ENCODE results near the gene RPP38.

The RPP38 gene

DNA sequence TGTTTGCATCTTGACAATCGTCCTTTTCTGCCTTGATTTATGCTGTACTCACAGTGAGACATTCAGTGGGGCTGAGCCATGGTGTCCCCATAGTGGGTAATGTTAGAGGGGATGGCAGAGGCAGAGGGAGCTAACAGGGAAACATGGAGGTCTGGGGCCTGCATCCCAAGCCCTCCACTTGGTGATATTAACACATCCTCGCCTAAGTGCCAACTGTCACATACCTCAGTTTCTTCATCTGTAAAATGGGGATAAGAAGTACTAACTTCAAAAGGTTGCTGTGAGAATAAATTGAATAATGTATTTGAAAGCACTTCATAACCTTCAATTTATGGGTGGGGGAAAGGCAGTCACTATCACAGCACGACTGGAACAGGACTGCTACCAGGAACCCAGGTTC lies 27.8 kb downstream of the RPP38 start:
- no peak for DNase-seq (ENCODE audit: low read depth)
- TF ChIP-seq, protein P1, sequence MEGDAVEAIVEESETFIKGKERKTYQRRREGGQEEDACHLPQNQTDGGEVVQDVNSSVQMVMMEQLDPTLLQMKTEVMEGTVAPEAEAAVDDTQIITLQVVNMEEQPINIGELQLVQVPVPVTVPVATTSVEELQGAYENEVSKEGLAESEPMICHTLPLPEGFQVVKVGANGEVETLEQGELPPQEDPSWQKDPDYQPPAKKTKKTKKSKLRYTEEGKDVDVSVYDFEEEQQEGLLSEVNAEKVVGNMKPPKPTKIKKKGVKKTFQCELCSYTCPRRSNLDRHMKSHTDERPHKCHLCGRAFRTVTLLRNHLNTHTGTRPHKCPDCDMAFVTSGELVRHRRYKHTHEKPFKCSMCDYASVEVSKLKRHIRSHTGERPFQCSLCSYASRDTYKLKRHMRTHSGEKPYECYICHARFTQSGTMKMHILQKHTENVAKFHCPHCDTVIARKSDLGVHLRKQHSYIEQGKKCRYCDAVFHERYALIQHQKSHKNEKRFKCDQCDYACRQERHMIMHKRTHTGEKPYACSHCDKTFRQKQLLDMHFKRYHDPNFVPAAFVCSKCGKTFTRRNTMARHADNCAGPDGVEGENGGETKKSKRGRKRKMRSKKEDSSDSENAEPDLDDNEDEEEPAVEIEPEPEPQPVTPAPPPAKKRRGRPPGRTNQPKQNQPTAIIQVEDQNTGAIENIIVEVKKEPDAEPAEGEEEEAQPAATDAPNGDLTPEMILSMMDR (IDR thresholded peaks at IDR 0.05; ENCODE audit: control insufficient read depth, insufficient read depth, low read depth, low read length, missing control alignments): no peak
- no peak overlapping the region for H3K4me3 ChIP-seq (ENCODE audit: control insufficient read depth, low read depth, low read length)

DNA sequence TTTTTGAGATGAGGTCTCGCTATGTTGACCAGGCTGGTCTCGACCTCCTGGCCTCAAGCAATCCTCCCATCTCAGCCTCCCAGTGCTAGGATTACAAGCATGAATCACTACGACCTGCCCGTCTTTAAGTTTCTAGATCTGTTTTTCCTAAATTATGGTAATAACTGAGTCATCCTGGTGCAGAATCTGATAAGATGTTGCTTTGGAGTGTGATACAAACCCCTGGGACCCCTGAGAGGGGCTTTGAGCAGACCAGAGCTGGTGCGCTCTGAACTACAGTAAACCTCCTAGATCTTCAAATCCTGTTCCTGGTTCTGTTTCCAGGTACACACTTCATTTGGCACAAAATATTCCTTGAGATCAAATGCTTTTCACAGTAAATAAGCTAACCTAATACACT lies 34.2 kb downstream of the RPP38 start:
- TF ChIP-seq, protein P1 (IDR thresholded peaks at IDR 0.05; ENCODE audit: control insufficient read depth, insufficient read depth, low read depth, low read length, missing control alignments): no peak
- no peak overlapping the region for H3K4me3 ChIP-seq (ENCODE audit: control insufficient read depth, low read depth, low read length)
- no peak for DNase-seq (ENCODE audit: low read depth)

DNA sequence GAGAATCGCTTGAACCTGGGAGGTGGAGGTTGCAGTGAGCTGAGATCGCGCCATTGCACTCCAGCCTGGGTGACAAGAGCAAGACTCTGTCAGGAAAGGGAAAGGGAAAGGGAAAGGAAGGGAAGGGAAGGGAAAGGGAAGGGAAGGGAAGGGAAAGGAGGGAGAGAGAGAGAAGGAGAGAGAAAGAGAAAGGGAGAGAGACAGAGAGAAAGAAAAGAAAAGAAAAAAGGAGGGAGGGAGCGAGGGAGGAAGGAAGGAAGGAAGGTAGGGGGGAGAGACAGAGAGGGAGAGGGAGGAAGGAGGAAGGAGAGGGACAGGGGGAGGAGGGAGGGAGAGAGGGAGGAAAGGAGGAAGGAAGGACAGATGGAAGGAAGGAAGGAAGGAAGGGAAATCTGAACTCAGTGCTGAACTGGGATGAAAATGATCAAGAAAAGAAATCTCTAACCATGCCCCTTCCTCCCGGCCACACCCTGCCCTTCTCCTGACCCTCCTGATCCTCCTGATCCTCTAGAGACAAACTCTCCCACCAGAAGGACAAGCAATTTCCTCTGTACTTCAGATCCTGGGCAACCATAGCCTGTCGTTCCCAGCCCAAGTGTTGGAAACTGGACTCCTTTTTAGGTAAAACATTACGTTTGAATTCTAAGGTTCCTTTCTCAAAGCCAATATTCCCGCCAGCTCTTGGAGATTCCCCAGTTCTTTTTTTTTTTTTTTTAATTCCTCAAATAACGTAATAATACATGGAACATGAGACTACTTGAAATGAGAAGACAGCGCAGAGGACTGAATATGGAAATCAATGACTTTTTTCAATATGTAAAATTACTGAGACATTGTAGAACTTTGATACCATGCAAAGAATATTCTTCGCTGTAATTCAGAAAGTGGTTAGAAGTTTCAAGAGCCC lies 39.2 kb downstream of the RPP38 start:
- TF ChIP-seq, protein P1 (IDR thresholded peaks at IDR 0.05; ENCODE audit: control insufficient read depth, insufficient read depth, low read depth, low read length, missing control alignments): no peak
- no peak overlapping the region for H3K4me3 ChIP-seq (ENCODE audit: control insufficient read depth, low read depth, low read length)
- no peak for DNase-seq (ENCODE audit: low read depth)

DNA sequence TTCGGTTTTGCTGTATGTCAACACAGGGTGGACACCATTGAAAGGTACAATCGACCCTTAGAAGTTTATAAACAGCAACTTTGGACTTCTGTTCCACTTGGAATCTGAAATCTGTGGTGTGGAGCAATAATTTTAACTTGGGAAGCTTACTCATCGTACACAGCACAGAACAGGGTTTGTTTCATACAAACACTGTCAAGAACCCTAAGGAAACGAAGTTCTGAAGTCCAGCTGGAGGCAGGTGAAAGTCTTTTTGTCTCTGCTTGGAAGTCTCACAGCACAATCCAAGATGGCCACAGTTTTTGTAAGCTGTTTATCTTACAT lies 39.8 kb downstream of the RPP38 start:
- no peak for DNase-seq (ENCODE audit: low read depth)
- H3K4me3 ChIP-seq (ENCODE audit: control insufficient read depth, low read depth, low read length): no peak overlapping the region
- TF ChIP-seq, protein P1 (IDR thresholded peaks at IDR 0.05; ENCODE audit: control insufficient read depth, insufficient read depth, low read depth, low read length, missing control alignments): no peak

DNA sequence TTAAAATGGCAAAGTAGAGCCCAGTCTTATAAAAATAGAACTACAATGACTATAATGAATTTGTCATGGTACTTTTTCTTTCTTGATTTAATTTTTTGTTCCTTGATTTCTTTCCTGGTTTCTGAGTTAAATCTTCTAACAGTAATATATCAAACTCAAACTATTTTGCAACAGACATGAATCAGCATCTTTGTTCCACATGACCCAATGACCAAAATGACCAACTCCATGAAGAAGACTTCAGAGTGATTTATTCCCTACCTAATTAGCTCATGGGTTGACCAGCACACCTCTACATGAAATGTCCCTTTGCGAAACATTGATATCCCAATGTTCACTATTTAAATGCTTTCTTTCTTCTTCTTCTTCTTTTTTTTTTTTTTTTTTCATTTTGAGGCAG lies 40.5 kb downstream of the RPP38 start:
- TF ChIP-seq, protein P1 (IDR thresholded peaks at IDR 0.05; ENCODE audit: control insufficient read depth, insufficient read depth, low read depth, low read length, missing control alignments): no peak
- H3K4me3 ChIP-seq (ENCODE audit: control insufficient read depth, low read depth, low read length): no peak overlapping the region
- DNase-seq (ENCODE audit: low read depth): no peak

DNA sequence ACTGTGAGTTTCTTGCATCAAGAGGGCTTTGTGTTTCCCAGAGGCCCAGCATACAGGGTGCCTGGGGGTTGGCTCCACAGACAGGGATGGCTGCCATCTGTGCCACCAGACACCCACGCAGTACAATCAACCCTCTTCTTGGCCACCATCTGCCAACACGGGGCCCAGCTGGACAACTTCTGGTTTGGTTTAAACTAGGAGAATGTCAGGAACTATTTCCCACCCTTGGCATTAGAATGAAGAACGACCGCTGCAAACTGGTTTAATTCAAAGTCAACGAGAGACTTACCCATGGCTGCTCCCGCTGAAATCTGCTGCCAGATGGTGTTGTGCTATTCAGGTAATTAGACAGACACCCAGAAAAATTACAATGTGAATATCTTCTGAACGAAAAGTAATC lies 43.5 kb downstream of the RPP38 start:
- TF ChIP-seq, protein P1 (IDR thresholded peaks at IDR 0.05; ENCODE audit: control insufficient read depth, insufficient read depth, low read depth, low read length, missing control alignments): no peak
- H3K4me3 ChIP-seq (ENCODE audit: control insufficient read depth, low read depth, low read length): no peak overlapping the region
- DNase-seq (ENCODE audit: low read depth): no peak
